Uterine smooth muscle cell (primary cell): Measurements from ENCODE around the gene GPRIN2. TPM values are rescaled to one million over a fixed set of nuclear protein-coding genes. Genes with fewer than 3 reads are reported as not detected.

Source experiments
- total RNA-seq: library from RNA; depleted of rRNA; stranded (reverse); fragments of >200 nt; gene quantifications from 2 replicates; pipeline ENCODE4 v1.2.3, GENCODE V29; 2014

GPRIN2 gene
- not detected in 2 replicates for total RNA-seq

GRCh38 chr10:46556515-46557318, at the start of gene GPRIN2:
TSS of gene GPRIN2 (minus strand) at chr10:46556658. CDS start at chr10:46550736, 5,922 bp downstream.

GRCh38 chr10:46578474-46579178, 22.2 kb upstream of the GPRIN2 start, which contains the start of gene SYT15:
TSS of gene SYT15 (plus strand) at chr10:46579128. CDS start at chr10:46579169, 41 bp downstream.

Other genes with a start within 250 kb of the GPRIN2 start
- 0.22 TPM in 1 of 2 replicates, not detected in the other for gene ANXA8L1, start 180.9 kb downstream of the GPRIN2 start, total RNA-seq
- gene NPY4R, start 90.7 kb downstream of the GPRIN2 start, total RNA-seq, result 0.50 TPM in 1 of 2 replicates, not detected in the other
- gene SYT15, start 22.5 kb upstream of the GPRIN2 start, total RNA-seq, result 0.12 TPM in 1 of 2 replicates, not detected in the other